ENCODE results near the gene SND1.

Gene SND1

GRCh38 chr7:127978421-127978820 lies 326.4 kb downstream of the SND1 start:
- TF ChIP-seq EZH2 (IDR thresholded peaks at IDR 0.05), result no peak
- TF ChIP-seq POLR2AphosphoS5 (IDR thresholded peaks at IDR 0.05; ENCODE audit: borderline replicate concordance, low read depth, low read length), result no peak
- no peak for TF ChIP-seq FOXP2 (optimal IDR thresholded peaks at IDR 0.05; ENCODE audit: control extremely low read depth, extremely low read length, insufficient read depth)
- no peak overlapping the region for H3K27ac ChIP-seq
- 0 out of 2 replicates have a peak, but pooled peaks cover 2% of the 10 kb centered on the region for H3K9me3 ChIP-seq (ENCODE audit: low read depth, low read length)
- peaks cover 21% of the 10 kb centered on the region for H3K36me3 ChIP-seq (ENCODE audit: insufficient read depth, low read length)
- no peak overlapping the region for H3K4me3 ChIP-seq
- DNase-seq (ENCODE audit: low read depth, low spot score), result no peak
- H3K9ac ChIP-seq (ENCODE audit: insufficient read length), result no peak overlapping the region

DNA sequence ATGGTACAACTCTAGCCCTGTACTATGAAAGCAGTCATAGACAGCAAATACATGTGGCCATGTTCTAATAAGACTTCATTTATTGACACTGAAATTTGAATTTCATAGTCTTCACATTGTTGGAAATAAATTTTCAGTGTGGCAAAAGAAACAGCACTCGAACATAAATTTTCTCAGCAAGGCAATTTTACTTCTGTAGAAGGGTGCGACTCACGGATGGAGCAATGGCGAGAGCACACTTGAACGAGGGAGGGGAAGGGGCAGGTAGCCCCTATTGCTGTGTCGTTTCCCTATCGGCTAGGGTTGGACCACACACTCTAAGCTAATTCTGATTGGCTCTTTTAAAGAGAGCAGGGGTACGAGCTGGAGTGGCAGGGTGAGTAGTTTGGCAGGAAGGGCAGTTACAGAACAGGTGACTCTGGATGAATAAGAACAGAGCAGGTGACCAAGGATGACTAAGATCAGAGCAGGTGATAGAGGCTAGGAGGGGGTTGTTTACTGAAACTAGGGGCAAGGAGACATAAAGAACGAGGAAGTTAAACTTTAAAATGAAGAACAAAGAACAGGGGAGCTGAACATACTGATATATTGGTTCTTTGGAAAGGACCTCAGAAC lies 327.2 kb downstream of the SND1 start:
- H3K36me3 ChIP-seq (ENCODE audit: insufficient read depth, low read length), result peaks cover 21% of the 10 kb centered on the region
- H3K9ac ChIP-seq (ENCODE audit: insufficient read length), result no peak overlapping the region
- H3K27ac ChIP-seq, result no peak overlapping the region
- no peak for TF ChIP-seq POLR2AphosphoS5 (IDR thresholded peaks at IDR 0.05; ENCODE audit: borderline replicate concordance, low read depth, low read length)
- TF ChIP-seq FOXP2 (optimal IDR thresholded peaks at IDR 0.05; ENCODE audit: control extremely low read depth, extremely low read length, insufficient read depth), result no peak
- no peak overlapping the region for H3K4me3 ChIP-seq
- no peak for DNase-seq (ENCODE audit: low read depth, low spot score)
- 0 out of 2 replicates have a peak, but pooled peaks cover 2% of the 10 kb centered on the region for H3K9me3 ChIP-seq (ENCODE audit: low read depth, low read length)

DNA sequence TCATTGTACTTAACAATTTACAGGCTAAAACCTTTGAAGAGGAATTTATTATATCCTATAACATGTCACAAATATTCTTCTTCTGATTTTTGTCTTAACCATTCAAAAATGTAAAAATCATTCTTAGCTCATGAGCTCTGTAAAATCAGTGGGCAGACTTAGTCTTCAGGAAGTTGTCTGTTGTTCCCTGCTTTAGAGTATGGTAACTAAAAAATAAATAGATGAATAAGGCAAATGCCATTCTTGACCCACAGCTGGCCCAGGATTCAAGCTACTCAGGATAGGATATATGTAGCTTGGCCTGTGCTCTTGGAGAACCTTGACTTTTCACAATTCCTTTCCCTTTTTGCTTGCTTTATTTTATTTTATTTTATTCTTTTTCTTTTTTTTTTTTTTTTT lies 327.7 kb downstream of the SND1 start:
- no peak for TF ChIP-seq EZH2 (IDR thresholded peaks at IDR 0.05)
- TF ChIP-seq POLR2AphosphoS5 (IDR thresholded peaks at IDR 0.05; ENCODE audit: borderline replicate concordance, low read depth, low read length), result no peak
- TF ChIP-seq FOXP2 (optimal IDR thresholded peaks at IDR 0.05; ENCODE audit: control extremely low read depth, extremely low read length, insufficient read depth), result no peak
- Histone ChIP-seq H3K9ac (ENCODE audit: insufficient read length) (no peak overlapping the region), H3K36me3 (ENCODE audit: insufficient read depth, low read length) (peaks cover 21% of the 10 kb centered on the region), H3K9me3 (ENCODE audit: low read depth, low read length) (0 out of 2 replicates have a peak, but pooled peaks cover 2% of the 10 kb centered on the region), H3K4me3 (no peak overlapping the region), H3K27ac (no peak overlapping the region)
- no peak for DNase-seq (ENCODE audit: low read depth, low spot score)

- TF ChIP-seq EZH2 (IDR thresholded peaks at IDR 0.05), result no peak
- no peak for TF ChIP-seq POLR2AphosphoS5 (IDR thresholded peaks at IDR 0.05; ENCODE audit: borderline replicate concordance, low read depth, low read length)
- no peak for TF ChIP-seq FOXP2 (optimal IDR thresholded peaks at IDR 0.05; ENCODE audit: control extremely low read depth, extremely low read length, insufficient read depth)
- H3K36me3 ChIP-seq (ENCODE audit: insufficient read depth, low read length), result peaks cover 21% of the 10 kb centered on the region
- H3K9ac ChIP-seq (ENCODE audit: insufficient read length), result no peak overlapping the region
- 0 out of 2 replicates have a peak, but pooled peaks cover 2% of the 10 kb centered on the region for H3K9me3 ChIP-seq (ENCODE audit: low read depth, low read length)
- H3K4me3 ChIP-seq, result no peak overlapping the region
- no peak for DNase-seq (ENCODE audit: low read depth, low spot score)
- H3K27ac ChIP-seq, result no peak overlapping the region
Measured at GRCh38 chr7:127980901-127981300, 328.9 kb downstream of the SND1 start.

GRCh38 chr7:127981965-127982364 lies 330.0 kb downstream of the SND1 start:
- DNase-seq (ENCODE audit: low read depth, low spot score), result no peak
- no peak overlapping the region for H3K9ac ChIP-seq (ENCODE audit: insufficient read length)
- no peak overlapping the region for H3K27ac ChIP-seq
- H3K9me3 ChIP-seq (ENCODE audit: low read depth, low read length), result 0 out of 2 replicates have a peak, but pooled peaks cover 2% of the 10 kb centered on the region
- TF ChIP-seq POLR2AphosphoS5 (IDR thresholded peaks at IDR 0.05; ENCODE audit: borderline replicate concordance, low read depth, low read length) (no peak), EZH2 (IDR thresholded peaks at IDR 0.05) (no peak), FOXP2 (optimal IDR thresholded peaks at IDR 0.05; ENCODE audit: control extremely low read depth, extremely low read length, insufficient read depth) (no peak)
- no peak overlapping the region for H3K4me3 ChIP-seq
- H3K36me3 ChIP-seq (ENCODE audit: insufficient read depth, low read length), result peaks cover 13% of the 10 kb centered on the region

- Histone ChIP-seq H3K4me3 (no peak overlapping the region), H3K27ac (no peak overlapping the region), H3K9ac (ENCODE audit: insufficient read length) (no peak overlapping the region), H3K36me3 (ENCODE audit: insufficient read depth, low read length) (no peaks in the 10 kb centered on the region), H3K9me3 (ENCODE audit: low read depth, low read length) (0 out of 2 replicates have a peak, but pooled peaks cover 2% of the 10 kb centered on the region)
- no peak for TF ChIP-seq POLR2AphosphoS5 (IDR thresholded peaks at IDR 0.05; ENCODE audit: borderline replicate concordance, low read depth, low read length)
- no peak for DNase-seq (ENCODE audit: low read depth, low spot score)
Measured at GRCh38 chr7:127983804-127984332, 331.9 kb downstream of the SND1 start.

- H3K27ac ChIP-seq, result no peak overlapping the region
- no peak for DNase-seq (ENCODE audit: low read depth, low spot score)
- no peaks in the 10 kb centered on the region for H3K9me3 ChIP-seq (ENCODE audit: low read depth, low read length)
- TF ChIP-seq POLR2AphosphoS5 (IDR thresholded peaks at IDR 0.05; ENCODE audit: borderline replicate concordance, low read depth, low read length) (no peak), FOXP2 (optimal IDR thresholded peaks at IDR 0.05; ENCODE audit: control extremely low read depth, extremely low read length, insufficient read depth) (no peak), EZH2 (IDR thresholded peaks at IDR 0.05) (no peak)
- H3K9ac ChIP-seq (ENCODE audit: insufficient read length), result no peak overlapping the region
- no peak overlapping the region for H3K4me3 ChIP-seq
- peaks cover 3% of the 10 kb centered on the region; the same call in 1 of the 2 replicates for H3K36me3 ChIP-seq (ENCODE audit: insufficient read depth, low read length)
Measured at GRCh38 chr7:127986581-127987521, 334.9 kb downstream of the SND1 start.

DNA sequence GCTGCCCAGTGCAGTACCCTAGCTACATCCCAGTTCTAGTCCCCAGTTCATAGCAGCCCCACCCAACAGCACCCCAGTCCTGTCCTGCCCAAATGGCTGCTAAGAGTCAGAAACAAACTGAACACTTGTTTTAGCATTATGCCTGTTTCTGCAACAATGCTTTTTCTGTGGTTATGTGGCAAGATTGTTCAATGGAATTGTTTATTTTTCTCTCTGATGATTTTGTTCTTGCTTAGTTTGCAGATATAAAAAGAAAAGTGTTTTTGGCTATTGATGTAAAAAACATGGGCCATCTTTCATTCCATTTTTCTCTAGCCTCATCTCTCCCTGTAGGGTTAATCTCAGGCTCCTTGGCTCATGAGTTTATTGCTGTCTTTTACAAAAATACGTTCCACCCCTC lies 336.8 kb downstream of the SND1 start:
- H3K36me3 ChIP-seq (ENCODE audit: insufficient read depth, low read length), result peaks cover 11% of the 10 kb centered on the region; the same call in 1 of the 2 replicates
- no peak overlapping the region for H3K27ac ChIP-seq
- H3K9ac ChIP-seq (ENCODE audit: insufficient read length), result no peak overlapping the region
- no peak for DNase-seq (ENCODE audit: low read depth, low spot score)
- H3K9me3 ChIP-seq (ENCODE audit: low read depth, low read length), result no peaks in the 10 kb centered on the region
- H3K4me3 ChIP-seq, result no peak overlapping the region
- no peak for TF ChIP-seq EZH2 (IDR thresholded peaks at IDR 0.05)
- TF ChIP-seq POLR2AphosphoS5 (IDR thresholded peaks at IDR 0.05; ENCODE audit: borderline replicate concordance, low read depth, low read length), result no peak
- TF ChIP-seq FOXP2 (optimal IDR thresholded peaks at IDR 0.05; ENCODE audit: control extremely low read depth, extremely low read length, insufficient read depth), result no peak
